Fibroblast of mammary gland (primary cell): ENCODE data around the gene MYO6.

Source experiments
- DNase-seq: peaks from one replicate; pipeline ENCODE4 v3.0.0-alpha.2; 2010; ENCODE audit warnings: low read depth
- H3K4me3 ChIP-seq: 2 replicates; pipeline ENCODE4 v1.5.1; 2011; ENCODE audit warnings: low read depth, mild to moderate bottlenecking, low read length, moderate library complexity; ENCODE audit not compliant: control insufficient read depth
- TF ChIP-seq, protein P1 (sequence below): conservative IDR thresholded peaks from 2 replicates; pipeline ENCODE4 v1.5.1; 2011; ENCODE audit warnings: low read depth, low read length, inconsistent platforms; ENCODE audit not compliant: control insufficient read depth, insufficient read depth

The MYO6 gene

DNA sequence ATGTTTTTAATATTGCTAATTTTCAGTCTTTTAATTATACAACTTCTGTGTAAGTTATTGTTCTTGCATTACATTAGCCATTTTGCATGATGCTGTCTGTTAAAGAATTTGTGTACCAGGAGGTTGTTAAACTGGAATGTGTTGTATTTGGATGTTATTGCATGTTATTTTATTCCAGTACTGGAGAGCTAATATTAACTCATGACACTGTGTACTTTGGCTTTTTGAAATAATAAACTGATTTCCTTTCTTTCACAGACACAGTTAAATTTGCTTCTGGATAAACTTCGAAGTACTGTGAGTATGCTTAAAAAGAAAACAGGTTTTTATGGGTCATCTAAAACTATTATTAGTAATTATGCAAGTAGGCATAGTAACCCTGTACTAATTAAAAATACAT is 121.3 kb downstream of the MYO6 start:
- no peak overlapping the region for H3K4me3 ChIP-seq
- TF ChIP-seq, protein P1, sequence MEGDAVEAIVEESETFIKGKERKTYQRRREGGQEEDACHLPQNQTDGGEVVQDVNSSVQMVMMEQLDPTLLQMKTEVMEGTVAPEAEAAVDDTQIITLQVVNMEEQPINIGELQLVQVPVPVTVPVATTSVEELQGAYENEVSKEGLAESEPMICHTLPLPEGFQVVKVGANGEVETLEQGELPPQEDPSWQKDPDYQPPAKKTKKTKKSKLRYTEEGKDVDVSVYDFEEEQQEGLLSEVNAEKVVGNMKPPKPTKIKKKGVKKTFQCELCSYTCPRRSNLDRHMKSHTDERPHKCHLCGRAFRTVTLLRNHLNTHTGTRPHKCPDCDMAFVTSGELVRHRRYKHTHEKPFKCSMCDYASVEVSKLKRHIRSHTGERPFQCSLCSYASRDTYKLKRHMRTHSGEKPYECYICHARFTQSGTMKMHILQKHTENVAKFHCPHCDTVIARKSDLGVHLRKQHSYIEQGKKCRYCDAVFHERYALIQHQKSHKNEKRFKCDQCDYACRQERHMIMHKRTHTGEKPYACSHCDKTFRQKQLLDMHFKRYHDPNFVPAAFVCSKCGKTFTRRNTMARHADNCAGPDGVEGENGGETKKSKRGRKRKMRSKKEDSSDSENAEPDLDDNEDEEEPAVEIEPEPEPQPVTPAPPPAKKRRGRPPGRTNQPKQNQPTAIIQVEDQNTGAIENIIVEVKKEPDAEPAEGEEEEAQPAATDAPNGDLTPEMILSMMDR = no peak
- no peak for DNase-seq

DNA sequence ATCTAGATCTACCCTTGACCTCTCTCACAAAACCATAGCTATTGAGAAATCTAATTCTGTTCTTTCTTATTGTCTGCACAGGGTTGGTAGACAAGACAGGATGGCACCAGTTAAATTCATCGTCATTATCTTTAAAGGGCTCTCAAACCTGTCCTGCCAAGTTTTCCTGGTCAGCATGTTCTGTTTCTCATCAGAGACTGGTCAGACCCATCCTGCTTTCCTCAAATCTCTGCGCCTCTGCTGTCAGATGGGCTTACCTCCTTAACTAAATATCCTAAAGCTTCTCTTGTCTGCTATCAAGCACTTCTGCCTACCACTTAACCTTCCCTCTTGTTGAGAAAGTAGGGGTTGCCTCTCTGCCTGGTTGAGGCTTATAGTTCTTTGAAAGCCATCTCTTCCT is 125.2 kb downstream of the MYO6 start:
- TF ChIP-seq, protein P1 = no peak
- no peak overlapping the region for H3K4me3 ChIP-seq
- no peak for DNase-seq

DNA sequence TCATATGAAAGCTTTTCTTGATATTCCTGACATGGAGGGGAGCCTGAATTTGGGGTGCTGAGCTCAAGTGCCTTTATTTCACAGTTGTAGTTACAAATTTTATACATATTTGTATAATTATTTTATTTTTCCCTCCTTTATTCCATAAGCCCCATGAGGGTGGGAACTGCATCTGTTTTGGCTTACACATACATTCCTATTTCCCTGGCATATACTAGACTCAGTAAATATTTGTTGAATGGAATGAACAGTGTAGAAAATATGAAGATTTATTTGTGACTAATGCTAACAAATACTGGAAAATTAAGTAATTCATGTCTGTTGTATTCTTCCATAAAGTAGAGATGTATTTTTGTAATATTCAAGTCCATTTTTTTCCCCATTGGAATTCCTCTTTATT is 127.1 kb downstream of the MYO6 start:
- TF ChIP-seq, protein P1 = no peak
- no peak for DNase-seq
- no peak overlapping the region for H3K4me3 ChIP-seq

DNA sequence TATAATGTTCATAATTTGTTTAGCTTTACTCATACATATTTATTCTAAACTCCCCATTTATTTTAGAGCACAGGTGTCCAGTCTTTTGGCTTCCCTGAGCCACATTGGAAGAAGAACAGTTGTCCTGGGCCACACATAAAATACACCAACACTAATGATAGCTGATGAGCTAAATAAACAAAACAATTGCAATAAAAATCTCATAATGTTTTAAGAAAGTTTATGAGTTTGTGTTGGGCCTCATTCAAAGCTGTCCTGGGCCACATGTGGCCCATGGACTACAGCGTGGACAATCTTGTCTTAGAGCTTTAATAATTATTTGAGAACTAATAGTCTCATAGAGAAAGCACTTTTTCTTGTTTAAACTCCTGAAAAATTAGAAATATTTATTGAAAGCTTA is 131.3 kb downstream of the MYO6 start:
- no peak for DNase-seq
- no peak overlapping the region for H3K4me3 ChIP-seq
- TF ChIP-seq, protein P1 = no peak

DNA sequence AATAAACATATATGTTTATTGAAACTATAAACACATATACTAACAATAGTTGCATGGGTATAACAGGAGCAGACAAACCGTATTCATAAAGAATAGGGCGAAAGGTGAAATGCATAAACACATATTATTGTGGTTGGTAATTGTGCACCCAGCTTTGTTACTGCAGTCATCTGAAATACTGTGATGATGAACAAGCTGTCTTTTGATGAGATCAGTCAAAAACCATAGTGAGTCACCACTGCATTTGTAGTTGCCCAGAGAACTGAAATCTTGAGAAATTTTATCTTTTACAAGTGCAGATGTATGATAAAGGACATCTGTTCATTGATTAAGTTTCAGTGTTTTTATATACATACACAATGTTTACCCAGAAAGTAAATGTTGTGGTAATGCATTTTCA is 133.7 kb downstream of the MYO6 start:
- DNase-seq = peak; percentile 75
- no peak overlapping the region for H3K4me3 ChIP-seq
- TF ChIP-seq, protein P1 = no peak

DNA sequence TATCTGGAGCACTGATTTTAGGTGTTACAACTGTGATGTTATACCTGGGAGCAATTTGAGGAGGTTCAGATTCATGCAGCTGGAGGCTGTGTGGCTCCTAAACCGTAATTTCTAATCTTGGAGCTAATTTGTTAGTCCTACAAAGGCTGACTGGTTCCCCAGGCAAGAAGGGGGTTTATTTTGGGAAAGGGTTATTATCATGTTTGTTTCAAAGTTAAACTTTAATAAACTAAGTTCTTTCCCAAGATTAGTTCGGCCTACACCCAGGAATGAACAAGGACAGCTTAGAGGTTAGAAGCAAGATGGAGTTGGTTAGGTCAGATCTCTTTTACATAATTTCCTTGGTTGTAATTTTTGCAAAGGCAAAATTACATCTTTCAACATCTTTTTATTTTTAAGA is 135.8 kb downstream of the MYO6 start:
- H3K4me3 ChIP-seq = no peak overlapping the region
- TF ChIP-seq, protein P1 = no peak
- no peak for DNase-seq

DNA sequence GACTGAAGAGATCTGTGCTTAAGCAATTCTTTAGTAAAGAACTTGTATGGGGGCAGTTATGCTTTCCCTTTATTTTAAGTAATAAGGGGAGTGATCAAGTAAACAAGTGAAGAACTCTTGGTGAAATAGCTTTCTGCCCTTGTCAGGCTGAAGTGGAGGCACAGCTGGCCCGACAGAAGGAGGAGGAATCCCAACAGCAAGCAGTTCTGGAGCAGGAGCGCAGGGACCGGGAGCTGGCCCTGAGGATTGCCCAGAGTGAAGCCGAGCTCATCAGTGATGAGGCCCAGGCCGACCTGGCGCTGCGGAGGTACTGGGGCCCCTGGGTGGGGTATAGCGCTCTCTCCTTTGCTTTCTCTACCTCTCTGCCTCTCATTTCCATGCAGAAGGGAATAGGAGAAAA is 143.3 kb downstream of the MYO6 start:
- H3K4me3 ChIP-seq = no peak overlapping the region
- TF ChIP-seq, protein P1 = no peak
- DNase-seq = no peak
